ENCODE results near the gene TMEM138.

- no peak for TF ChIP-seq CTCF (IDR thresholded peaks at IDR 0.05)
- TF ChIP-seq POLR2A (IDR thresholded peaks at IDR 0.05) = no peak
Observed at GRCh38 chr11:61350803-61351202, 11.4 kb upstream of the TMEM138 start.
